ENCODE measurements around the gene PFN1. TPM values are rescaled to one million over a fixed set of nuclear protein-coding genes. Genes with fewer than 3 reads are reported as not detected.

Gene PFN1
- total RNA-seq, 1 donor from 2014 or later = 457 TPM

GRCh38 chr17:4966844-4967538 is 18.7 kb upstream of the PFN1 start:
- Histone ChIP-seq H3K27me3 (no peaks in the 10 kb centered on the region), H3K36me3 (peaks cover 14% of the 10 kb centered on the region), H3K27ac (peak overlapping the region; percentile 96), H3K4me1 (peaks cover 25% of the 10 kb centered on the region), H3K9me3 (no peaks in the 10 kb centered on the region), H3K4me3 (peak overlapping the region; percentile 71)
- no peak for TF ChIP-seq CTCF (IDR thresholded peaks at IDR 0.05)
- intact Hi-C loops (cut with DNase I) = no loop called here
- DNase-seq (peak; percentile 98), ATAC-seq (peak; percentile 92)

GRCh38 chr17:4965311-4965986 is 17.1 kb upstream of the PFN1 start:
- no peaks in the 10 kb centered on the region for H3K27me3 ChIP-seq
- no peak overlapping the region for H3K27ac ChIP-seq
- peaks cover 25% of the 10 kb centered on the region for H3K4me1 ChIP-seq
- no peaks in the 10 kb centered on the region for H3K9me3 ChIP-seq
- TF ChIP-seq CTCF (IDR thresholded peaks at IDR 0.05) = no peak
- H3K36me3 ChIP-seq = peaks cover 15% of the 10 kb centered on the region
- DNase-seq = peak; percentile 53
- intact Hi-C loops (cut with DNase I) = no loop called here
- no peak overlapping the region for H3K4me3 ChIP-seq
- ATAC-seq = no peak

- H3K36me3 ChIP-seq = peaks cover 29% of the 10 kb centered on the region
- TF ChIP-seq CTCF (IDR thresholded peaks at IDR 0.05) = no peak
- H3K4me1 ChIP-seq = no peaks in the 10 kb centered on the region
- DNase-seq (no peak), ATAC-seq (no peak)
- H3K27me3 ChIP-seq = no peaks in the 10 kb centered on the region
- intact Hi-C loops (cut with DNase I) = no loop called here
- H3K4me3 ChIP-seq = no peak overlapping the region
- H3K9me3 ChIP-seq = no peaks in the 10 kb centered on the region
- no peak overlapping the region for H3K27ac ChIP-seq
These were observed 12.1 kb upstream of the PFN1 start for GRCh38 chr17:4960279-4960922.

GRCh38 chr17:4959261-4959965 is 11.1 kb upstream of the PFN1 start:
- Histone ChIP-seq H3K27me3 (no peaks in the 10 kb centered on the region), H3K9me3 (no peaks in the 10 kb centered on the region), H3K27ac (no peak overlapping the region), H3K36me3 (peaks cover 29% of the 10 kb centered on the region), H3K4me1 (no peaks in the 10 kb centered on the region), H3K4me3 (no peak overlapping the region)
- intact Hi-C loops (cut with DNase I) = no loop called here
- ATAC-seq = no peak
- no peak for DNase-seq
- no peak for TF ChIP-seq CTCF (IDR thresholded peaks at IDR 0.05)

- H3K4me3 ChIP-seq = no peak overlapping the region
- DNase-seq = no peak
- no peak for ATAC-seq
- H3K36me3 ChIP-seq = peaks cover 29% of the 10 kb centered on the region
- no peaks in the 10 kb centered on the region for H3K9me3 ChIP-seq
- intact Hi-C loops (cut with DNase I) = no loop called here
- no peaks in the 10 kb centered on the region for H3K27me3 ChIP-seq
- H3K27ac ChIP-seq = no peak overlapping the region
- peaks cover 4% of the 10 kb centered on the region for H3K4me1 ChIP-seq
- no peak for TF ChIP-seq CTCF (IDR thresholded peaks at IDR 0.05)
These were observed 9.8 kb upstream of the PFN1 start for GRCh38 chr17:4958102-4958501.
